Activated CD4-positive, alpha-beta T cell treated with anti-CD3 and anti-CD28 coated beads for 1 hour (primary cell): ENCODE data around the gene TRIM34.
A peak's percentile ranks its signal among the peaks of the same experiment; 100 is the strongest.
"Not testable (repeated sequence)": the region's sequence is repeated elsewhere in the genome, so short reads cannot be mapped to it uniquely, and the experiment has no call there.

Experiments
- DNase-seq: peaks from one replicate; pipeline ENCODE4 v3.0.0-alpha.2; 2020

TRIM34 gene

GRCh38 chr11:5688482-5688881 is 63.7 kb downstream of the TRIM34 start:
- DNase-seq: no peak

- peak; percentile 49 for DNase-seq
Observed at GRCh38 chr11:5689551-5689983, 64.8 kb downstream of the TRIM34 start, which contains the start of gene TRIM22. Gene TRIM22, plus strand, starts transcription at chr11:5689790. Its CDS starts 6,443 bp downstream, at chr11:5696233.

- DNase-seq: no peak
Observed at GRCh38 chr11:5690216-5690615, 65.4 kb downstream of the TRIM34 start.

GRCh38 chr11:5690736-5691135 is 65.9 kb downstream of the TRIM34 start:
- no peak for DNase-seq

GRCh38 chr11:5691238-5691963 is 66.6 kb downstream of the TRIM34 start:
- DNase-seq: not testable (repeated sequence)

GRCh38 chr11:5691964-5692361 is 67.2 kb downstream of the TRIM34 start:
- no peak for DNase-seq
